Fibroblast of skin of right quadriceps (primary cell): Measurements from ENCODE around the gene PRDX1.
A peak's percentile ranks its signal among the peaks of the same experiment; 100 is the strongest.
"Not testable (repeated sequence)": the region's sequence is repeated elsewhere in the genome, so short reads cannot be mapped to it uniquely, and the experiment has no call there.

Source experiments
- DNase-seq: peaks from one replicate; pipeline ENCODE4 v3.0.0-alpha.2; 2013

The PRDX1 gene

DNA sequence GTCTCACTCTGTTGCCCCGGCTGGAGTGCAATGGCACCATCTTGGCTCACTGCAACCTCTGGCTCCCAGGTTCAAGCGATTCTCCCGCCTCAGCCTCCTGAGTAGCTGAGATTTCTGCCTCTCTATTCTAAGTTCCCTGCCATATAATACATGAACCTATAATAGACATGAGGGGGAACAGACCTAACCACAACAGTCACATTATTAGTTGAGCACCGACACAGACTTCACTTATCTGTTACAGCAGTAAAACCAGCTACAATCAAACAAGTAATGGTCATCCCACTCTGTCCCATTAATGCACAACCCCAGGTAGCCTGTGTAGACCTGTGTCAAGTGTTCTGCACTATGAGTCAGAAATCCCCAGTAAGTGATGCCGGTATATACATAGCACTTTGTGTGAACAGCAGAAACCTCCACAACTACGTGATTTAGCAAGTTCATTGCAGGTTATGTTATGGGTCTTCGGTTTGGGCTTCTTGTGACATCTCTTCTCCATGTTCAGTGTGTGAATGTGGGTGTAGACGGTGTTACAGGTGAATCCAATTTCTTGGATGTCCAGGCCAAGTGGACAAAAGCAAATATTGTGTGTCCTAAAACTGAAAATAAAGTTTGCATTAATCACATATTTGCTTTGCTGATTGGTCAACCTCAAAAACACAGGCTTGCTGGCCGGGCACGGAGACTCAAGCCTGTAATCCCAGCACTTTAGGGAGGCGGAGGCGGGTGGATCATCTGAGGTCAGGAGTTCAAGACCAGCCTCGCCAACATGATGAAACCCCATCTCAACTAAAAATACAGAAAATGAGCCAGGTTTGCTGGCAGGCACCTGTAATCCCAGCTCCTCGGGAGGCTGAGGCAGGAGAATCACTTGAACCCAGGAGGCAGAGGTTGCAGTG lies 18.0 kb downstream of the PRDX1 start:
- DNase-seq, result no peak

DNA sequence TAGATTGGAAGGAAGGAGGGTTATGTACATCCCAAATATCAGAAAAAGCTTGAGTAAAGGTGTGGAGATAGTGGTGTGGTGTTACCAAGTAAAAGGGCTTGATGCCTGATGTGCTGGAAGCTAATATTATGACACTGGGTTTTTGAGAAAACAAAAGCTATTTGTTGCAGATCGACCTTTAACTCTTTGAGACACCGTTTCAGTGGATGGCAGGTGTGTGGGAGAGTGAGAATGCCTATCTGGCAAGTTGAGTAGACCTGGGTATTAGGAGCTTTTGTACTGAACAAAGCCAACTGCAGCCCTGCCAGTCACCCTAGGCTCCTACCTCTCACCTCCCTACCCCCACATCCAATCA lies 20.2 kb downstream of the PRDX1 start:
- DNase-seq, result no peak

DNA sequence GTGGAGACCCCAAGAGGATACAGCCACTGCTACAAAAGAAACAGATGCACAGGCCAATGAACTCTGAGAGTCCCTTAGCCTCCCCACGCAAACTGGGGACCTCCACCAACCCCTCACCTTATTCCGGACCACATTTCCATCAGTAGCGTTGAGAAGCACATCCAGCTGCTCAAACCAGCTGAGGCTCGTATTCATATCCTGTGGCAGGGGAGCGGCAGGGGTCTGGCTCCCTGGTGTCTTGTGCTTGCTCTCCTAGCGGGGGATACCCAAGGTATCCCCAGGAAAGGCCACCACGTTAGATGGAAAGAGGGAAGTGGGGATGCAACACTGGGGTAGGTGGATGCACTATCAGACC lies 22.3 kb downstream of the PRDX1 start:
- no peak for DNase-seq

DNA sequence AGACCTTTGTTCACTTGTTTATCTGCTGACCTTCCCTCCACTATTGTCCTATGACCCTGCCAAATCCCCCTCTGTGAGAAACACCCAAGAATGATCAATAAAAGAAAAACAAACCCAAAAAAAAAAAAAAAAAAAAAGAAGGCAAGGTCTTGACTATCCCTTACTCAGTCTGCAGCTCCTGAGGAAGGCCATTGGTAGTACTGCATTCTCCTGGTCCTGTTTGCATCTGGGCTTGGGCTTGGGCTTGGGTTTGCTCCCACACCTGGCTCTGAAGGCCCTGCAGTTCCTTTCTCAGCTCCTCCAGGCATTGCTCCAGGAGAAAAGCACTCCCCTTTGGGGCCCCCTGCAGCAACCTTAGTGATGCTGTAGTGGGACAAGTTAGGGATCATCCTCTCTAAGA lies 23.4 kb downstream of the PRDX1 start:
- no peak for DNase-seq

DNA sequence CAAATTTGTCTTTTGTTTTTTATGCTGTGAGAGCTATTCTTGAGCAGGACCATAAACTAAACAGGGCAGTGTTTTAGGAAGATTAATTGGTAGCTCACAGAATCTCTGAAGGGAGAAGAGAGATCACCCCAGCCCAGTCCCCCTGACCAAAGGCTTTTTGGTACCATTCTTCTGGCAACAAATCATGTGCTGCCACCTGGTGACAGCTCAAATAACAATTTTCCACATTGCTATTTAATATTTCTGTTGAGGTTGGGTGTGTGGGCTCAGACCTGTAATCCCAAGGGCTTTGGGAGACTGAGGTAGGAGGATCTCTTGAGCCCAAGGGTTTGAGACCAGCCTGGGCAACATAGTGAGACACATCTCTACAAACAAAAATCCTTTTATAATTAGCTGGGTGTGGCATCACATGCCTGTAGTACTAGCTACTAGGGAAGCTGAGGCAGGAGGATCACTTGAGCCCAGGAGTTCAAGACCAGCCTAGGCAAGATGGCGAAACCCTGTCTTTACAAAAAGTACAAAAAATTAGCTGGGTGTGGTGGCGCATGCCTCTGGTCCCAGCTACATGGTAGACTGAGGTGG lies 28.5 kb downstream of the PRDX1 start:
- DNase-seq, result peak; percentile 50

DNA sequence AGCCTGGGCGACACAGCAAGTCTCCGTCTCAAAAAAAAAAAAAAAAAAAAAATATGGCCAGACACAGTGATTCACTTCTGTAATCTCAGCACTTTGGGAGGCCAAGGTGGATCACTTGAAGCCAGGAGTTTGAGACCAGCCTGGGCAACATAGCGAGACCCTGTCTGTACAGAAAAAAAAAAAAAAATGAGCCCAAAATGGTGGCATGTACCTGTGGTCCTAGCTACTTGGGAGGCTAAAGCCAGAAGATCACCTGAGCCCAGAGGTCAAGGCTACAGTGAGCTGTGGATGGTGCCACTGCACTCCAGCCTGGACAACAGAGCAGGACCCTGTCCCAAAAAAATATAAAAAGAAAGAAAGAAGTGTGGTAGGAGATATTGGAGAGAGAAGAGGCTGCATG lies 29.0 kb downstream of the PRDX1 start:
- DNase-seq, result no peak

DNA sequence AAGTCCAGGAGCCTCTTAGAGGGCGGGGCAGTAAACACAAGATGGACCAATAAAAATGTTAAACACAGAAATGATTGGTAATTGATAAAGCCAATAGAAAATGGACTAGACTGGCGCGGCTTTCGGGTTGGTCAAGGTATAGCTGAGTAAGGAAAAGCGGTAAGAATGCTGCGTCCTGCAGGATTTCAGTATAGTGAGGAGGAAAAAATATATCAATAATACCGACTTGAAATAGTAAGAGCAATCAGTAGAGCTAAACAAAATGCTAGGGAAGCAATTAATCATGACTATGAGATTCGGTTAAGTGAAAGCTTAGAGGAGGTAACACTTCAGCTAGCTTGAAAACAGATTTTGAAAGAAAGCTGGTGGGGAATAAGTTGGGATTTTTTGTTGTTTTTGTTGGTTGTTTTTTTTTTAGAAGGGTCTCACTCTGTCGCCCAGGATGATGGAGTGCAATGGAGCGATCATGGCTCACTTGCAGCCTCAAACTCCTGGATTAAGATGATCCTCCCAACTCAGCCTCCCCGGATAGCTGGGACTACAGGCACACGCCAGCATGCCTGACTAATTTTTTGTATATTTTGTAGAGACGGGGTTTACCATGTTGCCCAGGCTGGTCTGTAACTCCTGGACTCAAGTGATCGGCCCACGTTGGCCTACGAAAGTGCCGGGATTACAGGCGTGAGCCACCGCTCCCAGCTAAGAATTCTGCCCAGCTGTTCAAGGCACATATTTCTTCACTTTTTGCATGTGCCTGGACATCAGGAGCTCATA lies 30.0 kb downstream of the PRDX1 start:
- no peak for DNase-seq

DNA sequence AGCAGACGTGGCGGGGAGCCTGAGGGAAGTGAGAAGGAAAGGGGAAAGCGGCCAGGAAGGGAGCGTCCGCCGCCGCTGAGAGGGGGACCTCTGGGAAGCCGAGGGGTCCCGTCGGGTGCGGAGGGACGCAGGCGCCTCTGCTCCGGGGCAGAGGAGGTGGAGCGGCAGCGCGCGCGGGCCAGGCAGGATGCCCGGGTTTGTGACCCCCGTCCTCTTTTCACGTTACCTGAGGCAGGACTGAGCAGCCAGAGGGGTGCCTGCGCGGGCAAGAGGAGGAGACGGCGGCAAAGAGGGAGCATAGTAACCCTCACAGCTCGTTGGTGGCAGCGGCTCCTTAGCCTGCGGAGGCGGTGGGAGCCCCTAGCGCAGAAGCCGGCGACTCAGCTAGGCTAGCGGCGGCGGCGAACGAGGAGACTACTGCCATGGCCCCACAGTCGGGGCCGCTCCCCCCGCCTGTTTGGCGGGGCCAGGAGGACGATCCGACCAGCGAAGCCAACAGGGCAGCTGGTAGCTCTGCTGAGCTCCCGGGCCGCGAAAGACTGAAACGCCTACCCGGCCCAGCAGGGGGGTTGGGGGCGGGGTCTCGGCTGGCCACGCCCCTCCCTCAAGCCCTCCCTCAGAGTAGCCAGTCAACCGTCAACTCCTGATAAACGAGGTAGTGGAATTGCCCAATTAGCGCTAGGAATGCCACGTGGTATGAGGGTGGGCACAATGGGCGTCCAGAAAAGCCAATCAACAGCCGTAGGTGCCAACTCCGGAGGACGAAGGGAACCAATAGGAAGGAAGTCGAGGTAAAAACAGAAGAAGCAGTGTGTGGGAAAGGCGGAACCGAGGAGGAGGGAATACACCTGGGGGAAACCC lies 30.8 kb downstream of the PRDX1 start, which contains the start of gene TESK2:
TESK2 (minus strand) TSS at position 538 of the 861 bp plus-strand sequence. CDS start 33,378 bp downstream, outside the sequence.
- DNase-seq, result peak; percentile 100

DNA sequence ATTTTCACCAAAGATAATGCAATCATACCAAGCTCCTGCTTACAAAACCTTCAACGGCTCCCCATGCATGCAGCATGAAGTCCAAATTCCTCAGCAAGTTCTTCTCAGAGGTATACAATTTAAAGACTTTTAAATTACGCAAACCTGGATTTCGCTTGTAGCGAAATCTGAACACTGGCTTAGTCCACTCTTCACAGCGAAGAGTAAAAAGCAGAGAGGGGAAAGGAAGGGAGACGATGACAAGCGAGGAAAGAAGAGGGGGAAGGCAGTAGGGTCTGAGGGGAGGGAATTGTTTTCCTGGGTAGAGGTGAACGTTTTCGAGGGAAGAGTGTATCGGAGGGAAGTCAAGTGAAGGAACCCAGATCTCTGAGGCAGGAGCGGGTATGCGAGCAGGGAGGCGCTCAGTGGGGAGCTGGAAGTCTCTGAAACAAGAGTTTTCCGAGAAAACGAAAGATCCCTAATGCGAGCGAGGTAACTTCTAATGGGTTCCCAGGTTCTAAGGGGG lies 31.5 kb downstream of the PRDX1 start:
- DNase-seq, result no peak

DNA sequence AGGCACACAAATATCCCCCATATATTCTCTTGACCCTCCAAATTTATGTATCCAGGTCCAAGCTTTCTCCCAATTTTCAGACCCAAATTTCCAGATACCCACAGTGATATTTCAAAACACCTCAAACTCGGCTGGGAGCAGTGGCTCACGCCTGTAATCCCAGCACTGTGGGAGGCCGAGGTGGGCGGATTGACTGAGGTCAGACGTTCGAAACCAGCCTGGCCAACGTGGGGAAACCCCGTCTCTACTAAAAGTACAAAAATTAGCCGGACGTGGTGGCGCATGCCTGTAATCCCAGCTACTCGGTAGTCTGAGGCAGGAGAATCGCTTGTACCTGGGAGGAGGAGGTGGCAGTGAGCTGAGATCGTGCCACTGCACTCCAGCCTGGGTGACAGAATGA lies 32.3 kb downstream of the PRDX1 start:
- DNase-seq, result not testable (repeated sequence)

DNA sequence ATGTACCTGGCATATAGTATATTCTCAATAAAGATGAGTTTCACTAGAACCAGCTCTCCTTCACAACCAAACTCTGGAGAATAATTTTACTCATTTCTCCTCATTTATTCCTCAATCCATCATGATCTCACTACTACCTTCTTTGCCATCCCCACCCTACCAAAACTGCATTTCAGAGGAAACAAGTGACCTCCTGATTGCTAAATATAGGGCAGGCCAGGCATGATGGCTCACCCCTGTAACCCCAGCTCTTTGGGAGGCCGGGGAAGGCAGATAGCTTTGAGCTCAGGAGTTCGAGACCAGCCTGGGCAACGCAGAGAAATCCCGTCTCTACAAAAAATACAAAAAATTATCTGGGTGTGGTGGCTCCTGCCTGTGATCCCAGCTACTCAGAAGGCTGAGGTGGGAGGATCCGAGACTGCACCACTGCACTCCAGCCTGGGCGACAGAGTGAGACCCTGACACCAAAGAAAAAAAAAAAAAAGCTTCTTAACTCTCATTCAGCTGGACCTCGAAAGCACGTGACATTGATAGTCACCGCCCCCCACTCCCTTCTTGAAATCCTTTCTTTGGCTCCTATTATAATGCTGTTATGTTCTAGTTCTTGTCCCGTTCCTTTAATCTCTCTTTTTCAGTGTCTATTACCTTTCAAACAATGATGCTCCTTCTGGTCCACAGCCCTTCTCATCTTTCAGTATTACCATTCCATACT lies 32.9 kb downstream of the PRDX1 start:
- DNase-seq, result no peak

DNA sequence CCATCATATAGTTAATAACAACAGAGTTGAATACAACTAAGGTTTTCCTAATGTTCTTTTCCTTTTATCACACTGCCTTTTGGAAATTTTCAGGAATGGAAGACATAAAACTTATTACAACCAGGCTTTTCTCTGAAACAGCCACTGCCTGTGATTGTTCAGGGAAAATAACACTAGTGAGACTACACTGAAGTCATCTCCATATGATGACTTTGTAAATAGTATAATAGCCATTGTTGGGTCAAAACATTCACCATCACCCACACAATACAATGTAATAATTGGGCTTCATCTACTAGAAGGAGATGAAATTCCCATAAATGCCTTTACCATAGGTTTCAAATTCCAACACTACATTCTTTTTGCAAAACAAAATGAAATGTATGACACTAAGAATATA lies 35.7 kb downstream of the PRDX1 start:
- no peak for DNase-seq

DNA sequence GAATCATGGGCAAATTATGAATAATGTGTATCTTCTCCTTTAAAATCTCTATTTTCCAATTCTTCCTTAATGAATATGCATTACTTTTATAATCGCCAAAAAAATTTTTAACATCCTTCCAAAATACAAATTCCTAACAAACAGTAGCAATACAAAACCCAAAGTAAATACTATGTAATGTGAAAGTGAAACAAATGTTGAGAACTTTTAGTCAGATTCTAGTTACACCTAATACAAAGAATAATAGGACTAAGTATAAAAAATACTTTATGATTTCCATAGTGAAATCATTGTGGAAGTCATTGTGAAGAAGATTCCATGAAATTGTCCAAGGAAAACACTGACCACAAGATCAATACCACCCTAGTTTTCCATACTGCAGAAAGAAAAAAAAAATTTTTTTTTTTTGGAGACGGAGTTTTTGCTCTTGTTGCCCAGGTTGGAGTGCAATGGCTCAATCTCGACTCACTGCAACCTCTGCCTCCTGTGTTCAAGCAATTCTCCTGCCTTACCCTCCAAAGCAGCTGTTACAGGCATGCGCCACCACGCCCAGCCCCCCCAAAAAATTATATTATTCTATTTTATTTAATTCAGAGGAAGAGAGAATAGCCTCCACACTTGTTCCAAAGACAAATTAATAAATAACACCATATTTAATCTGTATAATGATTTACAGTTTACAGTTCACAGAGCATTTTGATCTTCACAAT lies 42.5 kb downstream of the PRDX1 start:
- no peak for DNase-seq

DNA sequence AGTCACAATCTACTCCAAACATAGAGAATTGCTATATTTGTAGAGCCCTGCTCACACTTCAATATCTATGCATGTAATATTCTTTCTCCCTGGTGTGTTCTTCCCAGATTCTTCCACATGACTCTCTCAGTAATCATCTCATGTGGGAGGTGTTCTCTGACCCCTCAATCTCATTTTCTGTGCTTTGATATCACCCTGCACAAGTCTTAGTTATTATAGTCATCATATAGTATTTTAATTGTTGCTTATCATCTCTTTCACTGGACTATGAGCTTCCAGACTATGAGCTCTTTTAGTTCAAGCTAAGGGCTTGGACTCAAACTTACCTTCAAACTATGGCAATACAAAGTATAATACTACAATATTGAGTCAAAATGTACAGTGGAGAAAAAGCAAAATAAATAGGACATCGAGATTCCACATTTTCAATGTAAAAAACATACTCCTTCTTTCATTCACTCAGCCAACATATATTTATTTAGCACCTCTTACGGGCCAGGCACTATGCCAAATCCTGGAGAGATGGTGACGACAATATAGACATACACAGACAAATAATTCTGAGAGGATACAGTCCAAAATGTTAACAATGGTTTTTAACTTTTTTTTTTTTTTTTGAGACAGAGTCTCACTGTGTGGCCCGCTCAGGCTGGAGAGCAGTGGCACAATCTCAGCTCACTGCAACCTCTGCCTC lies 43.4 kb downstream of the PRDX1 start:
- DNase-seq, result no peak

DNA sequence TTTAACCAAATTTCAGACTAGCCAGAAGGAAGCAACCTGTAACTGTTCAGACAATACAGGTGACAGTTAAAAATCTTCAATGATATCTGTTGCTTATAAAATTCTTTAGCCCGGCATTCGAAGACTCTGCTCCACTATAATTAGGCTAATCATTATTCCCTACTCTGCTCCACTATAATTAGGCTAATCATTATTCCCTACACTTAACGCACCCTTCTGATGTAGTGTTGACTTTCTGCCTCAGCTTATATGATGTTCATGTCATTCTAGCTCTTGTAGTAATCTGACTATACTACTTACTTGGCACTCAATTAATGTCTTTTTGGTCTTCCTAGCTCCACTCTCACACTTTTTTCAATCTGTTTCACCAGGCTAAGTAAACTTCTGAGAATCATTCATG lies 44.0 kb downstream of the PRDX1 start:
- no peak for DNase-seq

DNA sequence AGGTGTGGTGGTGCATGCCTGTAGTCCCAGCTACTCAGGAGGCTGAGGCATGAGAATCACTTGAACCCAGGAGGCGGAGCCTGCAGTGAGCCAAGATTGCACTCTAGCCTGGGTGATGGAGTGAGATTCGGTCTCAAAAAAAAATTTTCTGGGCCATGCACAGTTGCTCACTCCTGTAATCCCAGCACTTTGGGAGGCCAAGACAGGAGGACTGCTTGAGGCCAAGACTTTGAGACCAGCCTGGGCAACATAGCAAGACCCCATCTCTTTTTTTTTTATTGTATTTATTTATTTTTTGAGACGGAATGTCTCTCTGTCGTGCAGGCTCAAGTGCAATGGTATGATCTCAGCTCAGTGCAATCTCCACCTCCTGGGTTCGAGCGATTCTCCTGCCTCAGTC lies 47.5 kb downstream of the PRDX1 start:
- DNase-seq, result not testable (repeated sequence)

DNA sequence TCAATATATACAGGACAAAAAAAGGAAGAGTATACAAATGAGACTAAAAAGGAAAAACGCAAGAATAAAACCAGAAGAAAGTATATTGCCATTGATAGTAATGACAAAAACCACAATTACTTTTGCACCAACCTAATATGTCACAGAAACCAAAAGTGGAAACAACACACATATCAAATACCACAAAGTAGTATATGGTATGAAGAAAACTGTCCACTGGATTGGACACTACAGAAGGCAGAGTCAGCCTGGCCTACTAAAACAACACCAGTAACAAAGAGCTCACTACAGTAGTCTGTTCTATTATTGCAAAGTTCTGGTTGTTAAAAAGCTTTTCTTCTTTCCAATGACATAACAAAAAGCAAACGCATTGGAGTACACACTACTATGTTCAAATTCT lies 48.4 kb downstream of the PRDX1 start:
- no peak for DNase-seq

DNA sequence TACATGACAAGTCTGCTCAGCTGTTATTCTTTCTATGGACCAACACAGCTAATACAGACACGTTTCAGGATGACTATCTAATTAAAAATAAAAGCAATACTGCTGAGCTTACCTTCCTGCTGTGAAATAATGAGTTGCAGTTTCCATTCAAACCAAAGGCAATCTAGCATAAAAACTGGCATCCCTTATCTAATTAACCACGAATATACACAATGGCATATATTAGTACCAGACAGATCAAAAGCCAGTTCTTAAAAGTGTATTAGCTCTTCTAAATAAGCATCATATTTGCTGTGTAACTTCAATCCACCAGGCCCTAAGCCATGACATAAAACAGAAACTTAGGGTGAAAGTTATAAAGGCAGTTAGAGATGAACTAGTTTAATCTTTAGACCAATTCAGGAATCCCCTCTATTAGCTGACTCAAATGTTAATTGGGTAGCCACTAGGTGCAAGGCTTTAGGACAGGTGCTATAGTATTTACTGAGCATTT lies 51.3 kb downstream of the PRDX1 start:
- DNase-seq, result no peak

DNA sequence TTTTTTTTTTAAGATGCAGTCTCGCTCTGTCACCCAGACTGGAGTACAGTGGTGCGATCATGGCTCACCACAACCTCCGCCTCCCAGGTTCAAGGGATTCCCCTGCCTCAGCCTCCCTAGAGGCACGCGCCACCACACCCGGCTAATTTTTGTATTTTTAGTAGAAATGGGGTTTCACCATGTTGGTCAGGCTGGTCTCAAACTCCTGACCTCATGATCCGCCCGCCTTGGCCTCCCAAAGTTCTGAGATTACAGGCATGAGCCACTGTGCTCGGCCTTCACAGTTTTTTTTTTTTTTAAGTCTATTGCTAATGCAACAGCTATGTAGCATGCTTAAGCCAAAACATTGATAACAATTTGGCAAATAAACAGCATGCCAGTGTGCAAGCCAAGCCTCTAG lies 54.3 kb downstream of the PRDX1 start:
- not testable (repeated sequence) for DNase-seq

DNA sequence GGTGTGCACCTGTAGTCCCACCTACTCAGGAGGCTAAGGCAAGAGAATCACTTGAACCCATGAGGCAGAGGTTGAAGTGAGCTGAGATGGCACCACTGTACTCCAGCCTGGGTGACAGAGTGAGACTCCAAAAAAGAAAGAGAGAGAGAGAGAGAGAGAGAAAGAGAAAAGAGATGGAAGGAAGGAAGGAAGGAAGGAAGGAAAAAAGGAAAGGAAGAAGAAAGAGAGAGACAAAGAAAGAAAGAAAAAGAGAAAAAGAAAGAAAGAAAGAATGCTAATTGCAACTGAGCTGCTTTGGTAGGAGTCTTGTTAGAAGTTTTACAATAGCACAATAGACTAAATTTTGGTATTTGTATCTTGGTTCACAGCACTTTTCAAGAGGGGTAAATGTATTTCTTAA lies 56.4 kb downstream of the PRDX1 start:
- no peak for DNase-seq
